Activated CD8-positive, alpha-beta memory T cell treated with anti-CD3 and anti-CD28 coated beads for 4 hours (primary cell): ENCODE data around the gene KMT5B.

ENCODE experiments used
- DNase-seq, 2 donors: peaks; one replicate each; pipeline ENCODE4 v3.0.0-alpha.2; 2020; ENCODE audit warnings: low read depth in 2 of 2

Gene KMT5B

GRCh38 chr11:68215524-68216170 is 2.6 kb upstream of the KMT5B start:
- no peak for DNase-seq

DNA sequence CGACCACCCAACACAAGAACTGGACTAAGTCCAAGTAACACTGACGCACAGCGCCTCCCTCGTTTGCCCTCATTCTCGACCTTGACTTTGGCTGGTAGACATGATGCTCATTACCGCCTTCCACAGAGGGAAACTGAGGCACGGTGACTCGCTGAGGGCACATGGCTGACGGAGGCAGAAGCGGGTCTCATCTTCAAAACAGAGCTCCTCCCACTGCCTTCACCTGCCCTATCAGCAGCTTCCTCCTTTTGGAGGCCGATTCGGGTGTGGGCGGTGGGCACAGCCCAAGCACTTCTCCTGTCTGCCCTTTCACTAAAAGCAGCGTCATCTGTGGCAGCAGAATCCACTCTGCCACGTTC is 2.0 kb upstream of the KMT5B start:
- DNase-seq = no peak

DNA sequence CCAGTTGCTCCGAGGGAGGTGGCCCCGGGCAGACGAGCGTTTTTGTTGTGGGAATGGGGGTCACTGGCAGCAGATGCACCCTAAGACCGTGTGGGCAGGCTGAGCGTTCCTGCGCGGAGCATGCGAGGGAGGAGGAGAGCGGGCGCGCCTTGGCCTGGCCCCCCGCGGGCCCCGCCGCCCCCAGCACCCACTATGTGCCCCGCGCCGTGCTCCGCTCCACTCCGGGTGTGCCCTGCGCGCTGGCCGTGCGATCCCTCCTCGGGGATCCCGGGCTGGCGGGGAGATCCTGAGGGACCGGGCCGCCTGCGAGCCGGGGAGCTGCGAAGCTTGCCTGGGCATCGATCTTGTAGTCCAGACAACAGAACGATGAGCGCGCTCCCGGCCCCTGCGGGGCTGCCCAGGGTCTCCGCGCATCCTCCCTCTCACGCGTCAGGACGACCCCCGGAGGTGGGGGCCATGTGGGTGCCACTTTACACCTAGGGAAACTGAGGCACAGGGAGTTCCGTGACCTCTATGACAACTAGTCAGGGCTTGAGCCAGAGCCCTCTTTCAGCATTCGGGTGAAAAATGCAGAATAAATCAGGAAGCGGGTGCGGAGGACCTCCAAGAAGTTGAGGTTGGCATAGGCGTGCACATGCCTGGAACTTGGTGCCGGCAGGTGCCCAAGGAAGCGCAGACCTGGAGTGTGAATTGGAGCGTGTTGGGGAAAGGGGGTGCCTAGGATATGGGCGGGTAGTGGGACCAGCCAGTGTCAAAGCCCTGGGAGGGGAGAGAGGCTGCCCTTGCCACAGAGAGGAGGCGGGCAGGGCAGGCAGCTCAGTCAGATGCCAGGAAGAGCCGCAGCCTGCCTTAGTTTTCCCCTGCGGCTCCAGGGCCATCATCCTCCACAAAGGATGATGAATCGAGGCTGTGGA is 1.3 kb upstream of the KMT5B start:
- no peak for DNase-seq

DNA sequence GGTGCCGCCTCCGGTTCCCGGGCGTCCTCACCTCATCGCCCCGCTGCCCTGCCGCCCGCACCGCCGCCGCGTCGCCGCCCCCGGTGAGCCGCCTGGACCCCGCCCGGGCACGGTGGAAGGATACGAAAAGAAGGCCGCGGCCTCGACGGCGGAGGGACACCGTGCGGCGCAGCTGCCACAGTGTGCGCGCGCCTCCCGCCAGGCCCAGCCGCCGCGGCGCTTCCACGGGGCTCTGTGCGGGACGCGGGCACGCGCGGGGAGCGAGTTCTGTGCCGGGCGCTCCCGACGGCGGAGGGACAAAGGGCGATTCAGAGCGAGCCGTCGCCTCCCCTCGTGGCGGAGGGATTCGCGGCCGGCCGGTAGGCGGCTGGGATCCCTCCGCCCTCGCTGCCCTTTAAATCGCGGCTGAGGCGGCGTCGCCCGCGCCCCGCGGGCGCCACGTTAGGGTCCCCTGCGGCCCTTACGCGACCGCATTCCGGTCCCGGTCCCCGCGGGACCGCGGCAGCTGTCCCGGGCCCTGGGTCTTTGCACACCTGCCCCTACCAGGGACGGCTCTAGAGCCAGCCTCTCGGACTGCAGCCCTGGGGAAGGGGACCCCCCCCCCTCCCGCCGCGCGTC is 568 bp upstream of the KMT5B start:
- DNase-seq = peak; percentile 58 to 64

DNA sequence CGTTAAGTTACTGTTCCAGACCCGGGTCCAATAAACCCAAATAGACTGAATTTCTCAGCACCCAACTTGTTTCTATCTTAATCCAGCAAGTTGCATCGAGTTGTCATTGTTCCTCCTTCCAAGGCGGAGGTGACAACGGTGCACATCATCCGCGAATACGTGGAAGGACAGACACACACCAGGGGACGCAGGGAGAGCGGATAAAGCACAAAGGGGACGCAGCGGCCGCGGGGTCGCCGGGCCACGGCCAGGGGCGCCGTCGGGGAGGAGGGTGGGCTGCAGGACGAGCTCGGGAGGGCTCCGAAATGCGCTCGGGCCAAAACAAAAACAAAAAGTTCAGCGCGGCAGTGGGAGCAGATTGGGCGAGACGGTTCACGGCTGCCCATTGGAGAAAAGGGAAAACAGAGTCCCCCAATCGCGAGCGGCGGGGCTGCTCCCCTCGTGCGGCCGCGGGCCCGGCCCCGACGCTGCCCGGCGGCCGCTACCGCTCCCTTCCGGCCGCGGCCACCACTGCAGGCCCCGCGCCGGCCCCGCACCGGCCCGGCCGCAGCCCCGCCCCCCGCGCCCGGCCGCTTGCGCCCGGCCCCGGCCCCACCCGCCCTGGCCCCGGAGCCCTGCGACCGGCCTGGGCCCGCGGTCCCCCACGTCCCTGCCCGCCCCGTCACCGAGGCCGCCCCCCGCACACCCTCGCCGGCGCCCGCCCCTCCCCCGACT is 518 bp downstream of the KMT5B start:
- DNase-seq = no peak

GRCh38 chr11:68211546-68211945 is 1.6 kb downstream of the KMT5B start:
- DNase-seq = no peak

DNA sequence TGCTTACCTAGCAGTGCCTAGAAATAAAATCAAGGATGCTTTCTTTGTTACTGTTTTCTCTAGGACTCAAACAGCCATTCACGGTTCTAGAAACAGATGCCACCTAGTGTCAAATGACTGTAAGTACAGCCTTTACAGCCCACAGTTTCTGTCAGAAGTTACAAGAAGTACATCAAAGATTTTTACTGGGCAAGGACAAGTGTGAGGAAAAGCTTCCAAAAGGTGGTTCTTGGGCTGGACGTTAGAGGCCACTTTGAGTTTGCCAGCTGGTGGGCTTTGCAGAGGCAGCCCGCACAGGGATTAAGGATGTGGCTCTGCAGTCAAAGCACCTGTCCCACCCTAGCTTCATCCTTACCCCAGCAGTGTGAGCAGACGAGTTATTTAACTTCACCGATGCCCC is 6.9 kb downstream of the KMT5B start:
- DNase-seq = no peak

- no peak for DNase-seq
Observed at GRCh38 chr11:68204402-68204801, 8.7 kb downstream of the KMT5B start.

DNA sequence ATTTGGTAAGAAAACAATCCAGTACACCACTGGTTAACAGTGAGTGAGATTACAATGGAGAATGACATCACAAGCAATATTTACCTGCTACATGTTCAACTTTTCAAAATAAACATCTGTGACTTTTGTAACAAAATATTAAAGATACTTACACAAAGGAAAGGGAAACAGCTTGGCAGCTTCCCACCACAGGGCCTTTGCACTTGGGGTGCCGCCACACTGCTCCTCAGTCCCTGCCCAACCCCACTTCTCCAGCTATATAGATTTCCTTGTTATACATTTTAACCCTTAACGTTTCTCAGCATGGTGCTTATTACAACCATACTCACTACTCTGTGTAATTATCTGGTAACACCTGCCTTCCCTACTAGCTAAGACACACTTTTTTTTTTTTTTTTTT is 10.9 kb downstream of the KMT5B start:
- DNase-seq = no peak

DNA sequence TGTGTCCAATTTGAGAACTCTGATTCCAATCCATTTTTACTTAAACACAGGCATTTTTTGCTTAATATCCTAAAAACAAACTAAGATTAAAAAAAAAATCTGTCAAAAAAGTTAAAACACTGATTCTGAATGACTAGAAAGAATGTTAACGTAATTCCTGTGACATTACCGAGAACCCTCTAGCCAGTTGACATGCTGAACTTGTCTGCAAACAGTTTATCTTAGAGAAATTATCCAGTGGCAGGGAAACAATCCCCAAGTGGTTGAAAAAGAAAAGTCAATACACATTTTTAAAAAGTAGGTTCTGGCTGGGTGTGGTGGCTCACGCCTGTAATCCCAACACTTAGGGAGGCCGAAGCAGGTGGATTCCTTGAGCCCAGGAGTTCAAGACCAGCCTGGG is 11.6 kb downstream of the KMT5B start:
- no peak for DNase-seq

- DNase-seq = no peak
Observed at GRCh38 chr11:68200639-68201038, 12.5 kb downstream of the KMT5B start.

- no peak for DNase-seq
Observed at GRCh38 chr11:68199295-68199987, 13.7 kb downstream of the KMT5B start.

GRCh38 chr11:68196219-68196618 is 16.9 kb downstream of the KMT5B start:
- DNase-seq = no peak

DNA sequence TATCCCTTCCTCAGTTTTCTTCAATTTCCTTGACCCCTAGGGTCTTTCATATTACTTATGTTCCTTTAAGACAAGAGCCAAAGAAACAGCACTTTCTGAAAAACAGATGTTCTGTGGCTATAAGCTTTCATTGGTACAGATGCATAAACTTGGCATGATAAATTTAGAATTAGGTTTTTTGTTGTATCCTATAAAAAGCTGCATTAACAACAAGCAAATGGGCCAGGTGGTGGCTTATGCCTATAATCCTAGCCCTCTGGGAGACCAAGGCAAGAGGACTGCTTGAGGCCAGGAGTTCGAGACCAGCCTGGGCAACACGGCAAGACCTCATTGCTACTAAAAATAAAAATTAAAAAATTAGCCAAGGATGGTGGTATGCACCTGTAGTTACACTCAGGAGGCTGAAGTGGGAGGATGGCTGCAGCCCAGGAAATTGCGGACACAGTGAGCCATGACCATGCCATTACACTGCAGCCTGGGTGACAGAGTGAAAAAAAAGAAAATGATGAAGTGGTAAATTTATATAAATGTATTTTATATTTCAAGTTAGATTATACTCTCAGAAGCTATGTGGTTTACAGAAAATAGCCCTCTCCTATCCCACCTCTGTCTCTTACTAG is 18.3 kb downstream of the KMT5B start:
- DNase-seq = no peak

GRCh38 chr11:68193018-68193417 is 20.1 kb downstream of the KMT5B start:
- no peak for DNase-seq

DNA sequence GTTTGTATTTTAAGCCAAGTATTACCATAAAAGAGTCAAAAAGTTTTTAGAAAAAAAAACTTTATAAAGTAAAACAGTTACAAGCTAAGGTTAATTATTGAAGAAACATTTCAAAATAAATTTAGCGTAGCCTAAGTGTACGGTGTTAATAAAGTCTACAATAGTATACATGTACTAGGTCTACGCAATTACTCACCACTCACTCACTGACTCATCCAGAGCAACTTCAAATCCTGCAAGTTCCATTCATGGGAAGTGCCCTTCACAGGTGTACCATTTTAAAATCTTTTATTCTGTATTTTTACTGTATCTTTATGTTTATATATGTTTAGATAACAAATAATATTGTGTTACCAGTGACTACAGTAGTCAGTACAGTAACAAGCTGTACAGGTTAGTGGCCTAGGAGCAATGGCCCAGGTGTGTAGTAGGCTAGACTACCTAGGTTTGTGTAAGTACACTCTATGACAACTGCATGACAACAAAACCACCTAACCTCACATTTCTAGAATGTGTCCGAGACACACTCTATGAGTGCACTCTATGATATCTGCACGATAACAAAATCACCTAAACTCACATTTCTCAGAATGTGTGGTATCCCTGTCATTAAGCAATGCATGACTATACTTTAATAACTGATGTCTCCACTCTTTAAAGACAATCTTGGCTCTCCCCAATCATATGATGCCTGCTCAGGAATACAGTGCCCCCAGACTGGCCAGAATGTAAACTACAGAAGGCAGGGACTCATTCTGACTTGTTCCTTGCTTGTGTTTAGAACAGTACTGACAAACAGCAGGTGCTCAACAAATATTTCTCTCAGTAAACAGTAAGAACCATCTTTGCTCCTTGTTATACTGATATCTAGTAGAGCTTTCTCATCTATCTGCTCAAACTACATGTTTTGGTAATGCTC is 21.2 kb downstream of the KMT5B start:
- no peak for DNase-seq

- DNase-seq = no peak
Observed at GRCh38 chr11:68189888-68190287, 23.2 kb downstream of the KMT5B start.

DNA sequence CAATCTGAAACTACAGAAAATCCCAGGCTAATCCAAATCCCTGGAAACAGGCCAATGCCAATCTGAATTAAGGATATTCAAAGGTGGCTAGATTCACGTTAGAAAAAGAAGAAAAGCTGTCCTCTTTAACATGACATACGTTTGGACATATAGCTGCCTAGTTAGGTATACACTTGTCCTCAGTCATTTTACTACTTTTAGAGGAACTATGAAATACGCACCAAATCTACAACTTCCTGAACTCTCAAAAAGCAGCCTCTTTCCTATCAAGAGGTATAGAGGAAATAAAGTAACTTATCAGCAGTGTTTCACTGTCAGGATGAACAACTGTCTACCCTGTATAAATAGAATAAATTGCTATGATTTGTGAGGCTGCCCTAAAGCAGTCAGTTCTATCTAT is 24.0 kb downstream of the KMT5B start:
- DNase-seq = no peak

GRCh38 chr11:68186061-68186460 is 27.0 kb downstream of the KMT5B start:
- DNase-seq = no peak
